Activated CD4-positive, CD25-positive, alpha-beta regulatory T cell (primary cell): Measurements from ENCODE around the gene IWS1.
"Not testable (repeated sequence)": the region's sequence is repeated elsewhere in the genome, so short reads cannot be mapped to it uniquely, and the experiment has no call there.

Source experiments
- DNase-seq, 4 experiments: peaks; one replicate each; lab custom pipeline; 2025; lab: John Stamatoyannopoulos, UW

Gene IWS1

GRCh38 chr2:127454595-127455565 lies 71.4 kb downstream of the IWS1 start:
- DNase-seq, result no peak

- no peak for DNase-seq
These were observed 72.7 kb downstream of the IWS1 start for GRCh38 chr2:127453392-127454171.

- DNase-seq, result no peak
These were observed 73.3 kb downstream of the IWS1 start for GRCh38 chr2:127453013-127453391.

- not testable (repeated sequence) for DNase-seq
These were observed 73.9 kb downstream of the IWS1 start for GRCh38 chr2:127452423-127452822.

- no peak for DNase-seq
These were observed 74.3 kb downstream of the IWS1 start for GRCh38 chr2:127451981-127452380.

- DNase-seq, result no peak
These were observed 76.4 kb downstream of the IWS1 start for GRCh38 chr2:127449898-127450297.

GRCh38 chr2:127449414-127449813 lies 76.9 kb downstream of the IWS1 start:
- DNase-seq, result no peak

- no peak for DNase-seq
These were observed 77.8 kb downstream of the IWS1 start for GRCh38 chr2:127448526-127448925.

GRCh38 chr2:127439343-127439742 lies 86.9 kb downstream of the IWS1 start:
- DNase-seq, result no peak

- DNase-seq, result no peak
These were observed 88.2 kb downstream of the IWS1 start for GRCh38 chr2:127437781-127438726.

- no peak for DNase-seq
These were observed 89.2 kb downstream of the IWS1 start for GRCh38 chr2:127437056-127437455.

- DNase-seq, result no peak
These were observed 91.8 kb downstream of the IWS1 start for GRCh38 chr2:127434515-127434914.

GRCh38 chr2:127431408-127432023 lies 94.8 kb downstream of the IWS1 start:
- DNase-seq, result no peak
